ENCODE measurements around the gene RIPOR3. TPM values are rescaled to one million over a fixed set of nuclear protein-coding genes. Genes with fewer than 3 reads are reported as not detected.

RIPOR3 gene
- total RNA-seq, 2 donors from 2014 or later = 4.5 to 8.4 TPM

GRCh38 chr20:50615407-50615806 is 75.9 kb downstream of the RIPOR3 start:
- ATAC-seq (ENCODE audit: insufficient number of reproducible peaks, low FRiP score, low read depth) (no peak), DNase-seq (ENCODE audit: low spot score) (no peak)
- Histone ChIP-seq H3K9me3 (no peaks in the 10 kb centered on the region), H3K4me1 (ENCODE audit: control insufficient read depth in 1 of 2, low read depth in 2 of 2) (no peaks in the 10 kb centered on the region), H3K27me3 (replicated peaks; ENCODE audit: insufficient read depth) (no peaks in the 10 kb centered on the region), H3K27ac (no peak overlapping the region), H3K36me3 (no peaks in the 10 kb centered on the region), H3K4me3 (no peak overlapping the region)
- no peak for TF ChIP-seq CTCF (IDR thresholded peaks at IDR 0.05)

- no peaks in the 10 kb centered on the region for H3K36me3 ChIP-seq
- H3K4me3 ChIP-seq = no peak overlapping the region
- DNase-seq (ENCODE audit: low spot score) (no peak), ATAC-seq (ENCODE audit: insufficient number of reproducible peaks, low FRiP score, low read depth) (no peak)
- no peaks in the 10 kb centered on the region for H3K27me3 ChIP-seq (replicated peaks; ENCODE audit: insufficient read depth)
- no peak for TF ChIP-seq CTCF (IDR thresholded peaks at IDR 0.05)
- no peaks in the 10 kb centered on the region for H3K4me1 ChIP-seq (ENCODE audit: control insufficient read depth in 1 of 2, low read depth in 2 of 2)
- no peak overlapping the region for H3K27ac ChIP-seq
- H3K9me3 ChIP-seq = no peaks in the 10 kb centered on the region
These were observed 77.7 kb downstream of the RIPOR3 start for GRCh38 chr20:50613438-50614169.

- Histone ChIP-seq H3K9me3 (no peaks in the 10 kb centered on the region), H3K4me3 (no peak overlapping the region), H3K36me3 (no peaks in the 10 kb centered on the region), H3K27me3 (replicated peaks; ENCODE audit: insufficient read depth) (no peaks in the 10 kb centered on the region), H3K4me1 (ENCODE audit: control insufficient read depth in 1 of 2, low read depth in 2 of 2) (no peaks in the 10 kb centered on the region), H3K27ac (no peak overlapping the region)
- no peak for ATAC-seq (ENCODE audit: insufficient number of reproducible peaks, low FRiP score, low read depth)
- TF ChIP-seq CTCF (IDR thresholded peaks at IDR 0.05) = no peak
- no peak for DNase-seq (ENCODE audit: low spot score)
These were observed 80.1 kb downstream of the RIPOR3 start for GRCh38 chr20:50611128-50611810.

GRCh38 chr20:50610212-50610718 is 81.1 kb downstream of the RIPOR3 start:
- Histone ChIP-seq H3K36me3 (no peaks in the 10 kb centered on the region), H3K27ac (no peak overlapping the region), H3K4me3 (no peak overlapping the region), H3K9me3 (no peaks in the 10 kb centered on the region), H3K4me1 (ENCODE audit: control insufficient read depth in 1 of 2, low read depth in 2 of 2) (no peaks in the 10 kb centered on the region), H3K27me3 (replicated peaks; ENCODE audit: insufficient read depth) (no peaks in the 10 kb centered on the region)
- DNase-seq (ENCODE audit: low spot score) (no peak), ATAC-seq (ENCODE audit: insufficient number of reproducible peaks, low FRiP score, low read depth) (no peak)
- no peak for TF ChIP-seq CTCF (IDR thresholded peaks at IDR 0.05)

GRCh38 chr20:50609438-50609989 is 81.8 kb downstream of the RIPOR3 start:
- DNase-seq (ENCODE audit: low spot score) = no peak
- H3K4me3 ChIP-seq = no peak overlapping the region
- H3K27ac ChIP-seq = no peak overlapping the region
- no peak for TF ChIP-seq CTCF (IDR thresholded peaks at IDR 0.05)
- H3K9me3 ChIP-seq = no peaks in the 10 kb centered on the region
- H3K36me3 ChIP-seq = no peaks in the 10 kb centered on the region
- H3K4me1 ChIP-seq (ENCODE audit: control insufficient read depth in 1 of 2, low read depth in 2 of 2) = no peaks in the 10 kb centered on the region
- no peak for ATAC-seq (ENCODE audit: insufficient number of reproducible peaks, low FRiP score, low read depth)
- no peaks in the 10 kb centered on the region for H3K27me3 ChIP-seq (replicated peaks; ENCODE audit: insufficient read depth)
